ENCODE measurements around the gene SEMA3A.

- TF ChIP-seq CTCF (IDR thresholded peaks at IDR 0.05; ENCODE audit: insufficient read depth, low read length, poor library complexity, severe bottlenecking) (no peak), EZH2phosphoT487 (conservative IDR thresholded peaks at IDR 0.05; ENCODE audit: low read length) (no peak)
Measured at GRCh38 chr7:84139986-84140729, 54.4 kb downstream of the SEMA3A start.

Data from SU-DHL-6 (cell line).